NCI-H82 treated with DMSO at 0.1 percent for 48 hours (cell line): ENCODE results near the gene SCAP.
"Not testable (repeated sequence)": the region's sequence is repeated elsewhere in the genome, so short reads cannot be mapped to it uniquely, and the experiment has no call there.

Experiments
- DNase-seq: peaks from one replicate; lab custom pipeline; 2025; ENCODE audit not compliant: unreplicated experiment; lab: John Stamatoyannopoulos, UW

SCAP gene

GRCh38 chr3:47399531-47400270 is 76.0 kb downstream of the SCAP start:
- no peak for DNase-seq

DNA sequence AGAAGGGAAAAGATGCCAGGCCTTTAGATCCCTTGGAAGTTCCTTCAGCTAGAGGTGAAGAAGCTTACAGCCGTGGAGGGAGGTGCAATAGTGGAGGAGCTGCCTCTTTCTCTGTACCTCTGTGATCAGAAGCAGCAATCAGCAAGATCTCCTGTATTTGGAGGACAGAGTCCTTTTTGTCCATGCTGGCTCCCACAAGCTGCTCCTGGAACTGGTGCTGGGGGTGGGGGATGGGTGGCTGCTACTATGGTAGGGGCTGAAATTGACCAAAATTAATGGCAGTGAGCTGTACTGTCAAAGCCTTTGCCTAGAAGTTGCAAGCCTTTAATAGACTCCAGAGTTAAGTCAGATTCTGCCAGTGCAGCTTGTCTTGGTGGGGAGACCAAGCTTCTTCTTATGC is 76.7 kb downstream of the SCAP start:
- DNase-seq = no peak

DNA sequence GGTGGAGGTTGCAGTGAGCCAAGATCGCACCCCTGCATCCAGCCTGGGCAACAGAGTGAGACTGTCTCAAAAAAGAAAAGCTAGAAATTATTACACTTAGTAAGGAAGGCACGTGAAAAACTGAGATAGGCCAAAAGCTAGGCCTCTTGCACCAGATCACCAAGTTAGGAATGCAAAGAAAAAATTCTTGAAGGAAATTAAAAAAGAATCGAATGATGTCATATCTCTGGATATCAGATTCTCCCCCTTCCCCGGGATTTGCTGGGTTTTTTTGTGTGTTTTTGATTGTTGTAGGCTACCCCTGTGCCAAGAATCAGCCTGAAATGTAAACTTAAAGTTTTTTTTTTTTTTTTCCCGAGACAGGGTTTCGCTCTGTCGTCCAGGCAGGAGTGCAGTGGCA is 77.5 kb downstream of the SCAP start:
- no peak for DNase-seq

GRCh38 chr3:47394881-47395280 is 80.9 kb downstream of the SCAP start:
- peak; percentile 70 for DNase-seq

DNA sequence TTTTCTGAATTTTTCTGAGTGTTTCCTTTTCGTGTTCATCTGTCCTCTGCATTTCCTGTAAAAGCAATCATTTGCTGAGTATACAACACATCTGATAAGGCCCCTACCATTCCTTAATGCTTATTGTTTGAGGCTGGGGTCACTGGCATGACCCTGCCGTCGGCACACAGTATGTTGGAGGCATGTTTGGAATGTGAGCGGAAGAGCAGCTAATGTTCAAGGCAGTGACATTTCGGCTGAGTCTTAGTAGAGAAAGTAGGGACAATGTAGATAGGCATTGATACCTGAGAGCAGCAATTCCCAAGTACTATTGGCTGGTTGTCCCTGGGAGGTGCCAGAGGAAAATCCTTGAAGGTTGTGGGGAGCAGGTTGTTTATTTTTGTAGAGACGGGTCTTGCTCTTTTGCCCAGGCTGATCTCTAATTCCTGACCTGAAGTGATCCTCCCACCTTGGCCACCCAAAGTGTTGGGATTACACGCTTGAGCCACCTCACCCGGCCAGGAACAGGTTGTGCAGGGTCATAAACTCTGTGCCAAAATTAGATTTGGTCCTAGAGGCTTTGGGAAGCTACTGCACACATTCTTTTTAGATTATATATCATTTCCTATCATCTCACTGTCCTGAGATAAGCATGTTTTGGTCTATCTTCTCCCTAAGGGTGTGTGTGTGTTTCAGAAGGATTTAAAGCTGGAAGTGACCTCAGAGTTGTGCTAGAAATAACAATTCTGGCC is 81.4 kb downstream of the SCAP start:
- DNase-seq = peak; percentile 58

GRCh38 chr3:47392933-47393332 is 82.8 kb downstream of the SCAP start:
- DNase-seq = no peak

DNA sequence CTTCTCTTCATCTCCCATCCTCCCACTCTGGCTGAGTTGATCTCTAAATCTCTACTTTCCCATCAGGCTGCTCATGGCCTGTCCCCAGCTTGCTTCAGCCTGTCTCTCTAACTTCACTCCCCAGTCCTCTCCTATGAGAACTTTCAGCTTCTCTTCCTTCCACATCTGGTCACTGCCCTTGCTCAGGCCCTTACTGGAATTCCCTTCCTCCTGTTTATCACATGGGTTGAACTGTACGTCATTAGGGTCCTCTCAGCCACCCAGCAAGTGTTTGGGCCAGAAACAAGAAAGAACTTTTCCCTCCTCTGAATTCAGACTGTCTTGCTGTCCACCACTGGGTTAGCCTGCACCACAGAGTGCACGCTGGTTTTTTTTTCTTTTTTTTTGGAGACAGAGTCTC is 89.9 kb downstream of the SCAP start:
- no peak for DNase-seq

GRCh38 chr3:47385007-47385406 is 90.7 kb downstream of the SCAP start:
- no peak for DNase-seq

DNA sequence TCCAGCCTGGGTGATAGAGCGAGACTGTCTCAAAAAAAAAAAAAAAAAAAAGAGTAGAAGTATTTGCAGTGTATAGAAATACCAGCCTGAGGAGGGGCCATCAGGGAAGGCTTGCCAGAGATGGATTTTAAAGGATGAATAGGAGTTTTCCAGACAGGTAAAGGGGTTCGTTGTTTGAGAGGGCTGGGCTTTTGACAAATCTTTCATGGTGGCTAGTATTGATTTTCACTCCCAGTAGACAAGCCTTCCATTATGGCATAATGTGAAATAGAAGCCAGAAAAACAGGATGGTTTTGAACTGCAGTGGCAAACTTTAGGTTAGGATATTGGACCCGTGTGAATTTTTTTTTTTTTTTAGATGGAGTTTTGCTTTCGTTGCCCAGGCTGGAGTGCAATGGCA is 91.3 kb downstream of the SCAP start:
- DNase-seq = no peak

DNA sequence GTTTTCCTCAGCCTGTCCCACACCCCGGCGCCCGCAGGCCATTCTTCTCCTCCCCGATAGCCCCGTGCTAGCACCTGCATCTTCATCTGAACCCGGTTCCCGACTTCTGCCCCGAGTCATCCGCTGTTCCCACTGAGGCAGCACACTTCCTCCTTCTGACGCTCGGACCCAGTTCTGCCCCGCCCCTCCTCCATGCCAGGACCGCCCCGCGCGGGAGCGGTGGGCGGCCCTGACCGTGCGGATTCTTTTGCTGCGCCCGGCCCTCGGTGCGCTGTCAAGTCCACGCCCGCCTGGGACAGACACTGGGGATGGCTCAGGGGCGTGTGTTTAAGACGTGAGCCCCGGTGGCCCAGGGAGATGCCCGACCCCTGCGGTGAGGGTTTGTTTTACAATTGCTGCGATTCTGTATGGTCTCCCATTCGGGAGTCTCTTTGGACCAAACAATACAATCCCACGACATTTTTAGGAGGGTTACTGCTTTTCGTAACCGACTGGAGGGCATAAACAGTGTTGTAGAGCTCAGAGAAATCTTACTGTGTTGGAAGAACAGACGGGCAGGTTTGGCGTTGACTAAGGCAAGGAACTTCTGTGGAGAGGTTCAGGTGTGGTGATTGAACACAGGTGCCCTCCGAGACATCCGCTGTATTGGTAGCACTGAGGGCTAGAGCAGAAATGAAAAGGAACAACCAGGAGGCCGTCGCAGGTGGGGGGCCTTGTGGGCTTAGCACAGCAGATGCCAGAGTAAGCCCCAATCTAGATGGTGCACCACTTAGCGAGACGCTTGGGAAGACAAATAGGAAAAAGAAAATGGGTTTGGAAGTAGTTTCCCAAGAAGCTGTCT is 94.2 kb downstream of the SCAP start:
- peak; percentile 42 for DNase-seq

DNA sequence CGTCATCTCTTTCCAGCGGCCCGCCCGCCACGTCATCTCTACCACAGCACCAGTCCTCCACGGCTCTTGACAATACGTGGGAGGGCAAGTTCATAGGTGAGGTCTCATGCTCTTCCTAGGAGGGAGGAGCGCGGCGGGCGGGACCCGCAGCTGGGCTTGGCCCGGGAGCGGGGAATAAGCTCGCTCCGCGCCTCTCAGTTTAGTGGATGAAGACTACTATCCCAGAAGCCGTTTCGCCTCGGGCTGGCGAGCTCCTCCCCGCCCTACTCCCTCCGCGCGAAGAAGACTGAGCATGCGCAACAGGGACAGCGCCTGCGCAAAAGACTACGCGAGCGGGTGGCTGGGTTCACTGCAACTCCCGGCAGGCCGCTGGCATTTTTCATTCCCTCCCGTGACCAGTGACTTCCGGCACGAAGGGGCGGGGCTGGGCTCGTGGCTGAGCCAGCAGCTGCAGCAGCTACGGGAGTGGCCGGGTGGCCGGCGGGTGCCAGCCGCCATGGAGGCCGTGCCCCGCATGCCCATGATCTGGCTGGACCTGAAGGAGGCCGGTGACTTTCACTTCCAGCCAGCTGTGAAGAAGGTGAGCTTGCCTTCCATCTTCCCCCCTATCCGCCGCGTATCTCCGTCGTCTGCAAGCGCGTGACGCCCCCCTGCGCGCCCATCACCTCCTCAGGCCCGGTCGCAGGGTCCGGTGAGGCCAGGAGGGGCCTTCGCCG is 95.0 kb downstream of the SCAP start, which contains the start of gene PTPN23:
TSS of gene PTPN23 (plus strand) at position 421 of the 716 bp plus-strand sequence. CDS start at position 497, 76 bp downstream.
- DNase-seq = peak; percentile 97

DNA sequence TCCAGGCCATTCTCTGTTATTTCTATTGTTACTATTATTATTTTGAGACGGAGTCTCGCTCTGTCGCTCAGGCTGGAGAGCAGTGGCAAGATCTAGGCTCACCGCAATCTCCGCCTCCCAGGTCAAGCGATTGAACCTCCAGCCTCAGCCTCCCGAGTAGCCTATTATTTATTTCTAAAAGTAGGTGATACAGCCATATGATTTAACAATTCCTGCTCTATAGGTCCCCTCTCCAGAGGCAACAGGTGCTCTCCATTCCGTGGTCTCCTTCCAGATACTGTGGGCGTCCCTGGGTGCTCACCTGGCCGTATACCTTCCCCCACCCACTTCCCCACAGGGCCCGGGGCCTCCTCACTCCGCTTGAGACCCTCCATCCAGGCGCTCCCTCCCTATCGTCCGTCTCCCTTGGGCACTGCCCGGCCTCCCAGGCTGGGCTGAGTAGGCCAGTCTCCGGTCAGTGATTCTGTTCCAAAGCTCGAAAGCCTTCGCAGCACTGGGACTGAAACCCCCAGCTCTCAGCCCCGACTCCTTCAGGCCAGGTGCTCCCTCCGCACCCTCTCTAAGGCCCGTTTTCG is 95.6 kb downstream of the SCAP start:
- DNase-seq = no peak

DNA sequence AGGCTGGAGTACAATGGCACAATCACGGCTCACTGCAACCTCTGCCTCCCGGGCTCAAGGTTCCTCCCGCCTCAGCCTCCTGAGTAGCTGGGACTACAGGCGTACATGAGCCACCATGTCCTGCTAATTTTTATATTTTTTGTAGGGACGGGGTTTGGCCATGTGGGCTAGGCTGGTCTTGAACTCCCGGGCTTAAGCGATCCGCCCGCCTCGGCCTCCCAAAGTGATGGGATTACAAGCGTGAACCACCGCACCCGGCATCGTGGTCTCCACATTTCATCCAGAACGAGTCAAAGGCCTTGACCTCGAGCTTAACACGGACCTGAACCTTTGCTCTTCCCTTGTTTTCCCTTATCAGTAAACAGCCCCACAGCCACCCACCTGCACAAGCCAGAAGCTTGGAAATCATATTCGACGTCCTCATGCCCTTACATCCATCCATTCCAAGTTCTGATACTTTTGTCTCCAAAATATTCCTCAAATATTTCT is 96.3 kb downstream of the SCAP start:
- DNase-seq = no peak

DNA sequence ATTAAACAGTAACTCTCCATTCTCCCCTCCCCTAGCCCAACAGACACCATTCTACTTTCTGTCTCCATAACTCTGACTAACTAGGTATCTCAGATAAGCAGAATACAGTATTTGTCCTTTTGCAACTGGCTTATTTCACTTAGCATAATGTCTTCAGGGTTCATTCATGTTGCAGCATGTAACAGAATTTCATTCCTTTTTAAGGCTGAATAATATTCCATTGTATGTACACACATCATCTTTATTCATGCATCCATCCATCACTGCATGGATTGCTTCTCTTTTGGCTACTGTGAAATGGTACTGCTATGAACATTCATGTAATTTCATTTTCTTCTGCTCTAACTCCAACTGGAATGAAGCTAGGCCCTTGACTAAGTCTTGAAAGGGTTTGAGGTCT is 96.9 kb downstream of the SCAP start:
- DNase-seq = no peak

GRCh38 chr3:47377186-47377585 is 98.6 kb downstream of the SCAP start:
- no peak for DNase-seq

DNA sequence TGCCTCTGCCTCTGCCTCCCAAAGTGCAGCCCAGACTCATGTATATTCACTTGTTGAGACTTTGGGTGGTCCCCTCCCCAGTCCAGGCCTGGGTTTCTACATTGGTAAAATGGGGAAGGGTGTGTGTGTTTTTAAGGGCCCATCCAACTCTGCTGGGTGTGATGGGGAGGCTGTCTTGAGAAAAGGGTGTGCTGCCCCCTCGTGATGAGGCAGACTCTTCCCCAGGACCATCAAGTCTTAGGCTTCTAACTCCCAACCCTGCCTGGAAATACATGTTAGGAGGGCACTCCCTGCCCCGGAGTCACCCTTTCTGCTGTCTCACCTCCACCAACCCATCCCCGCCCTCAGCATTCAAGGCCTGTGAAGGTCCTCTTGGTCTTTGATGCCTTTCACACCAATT is 99.3 kb downstream of the SCAP start:
- no peak for DNase-seq

DNA sequence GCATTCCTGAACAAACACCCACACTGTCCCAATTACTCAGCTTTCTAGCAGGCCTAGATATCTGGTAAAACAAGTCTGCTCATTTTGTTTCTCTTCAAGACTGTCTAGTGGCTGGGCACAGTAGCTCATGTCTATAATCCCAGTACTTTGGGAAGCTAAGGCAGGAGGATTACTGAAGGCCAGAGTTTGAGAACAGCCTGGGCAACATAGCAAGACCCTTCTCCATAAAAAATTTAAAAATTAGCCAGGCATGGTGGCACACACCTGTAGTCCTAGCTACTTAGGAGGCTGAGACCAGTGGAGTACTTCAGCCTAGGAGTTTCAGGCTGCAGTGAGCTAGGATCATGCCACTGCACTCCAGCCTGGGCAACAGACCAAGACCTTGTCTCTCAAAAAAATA is 101.2 kb downstream of the SCAP start:
- DNase-seq = no peak

- no peak for DNase-seq
Measured at GRCh38 chr3:47370887-47371697, 104.6 kb downstream of the SCAP start.

- DNase-seq = not testable (repeated sequence)
Measured at GRCh38 chr3:47370020-47370419, 105.7 kb downstream of the SCAP start.

- no peak for DNase-seq
Measured at GRCh38 chr3:47367631-47368030, 108.1 kb downstream of the SCAP start.
